ENCODE data around the gene IL4R. TPM values are rescaled to one million over a fixed set of nuclear protein-coding genes. Genes with fewer than 3 reads are reported as not detected.

IL4R gene
- total RNA-seq, 1 donor from 2014 or later = 45.7 TPM

GRCh38 chr16:27291722-27292240 is 22.0 kb upstream of the IL4R start:
- Mint-ChIP-seq H3K27me3 (ENCODE audit: unreplicated experiment) (peaks cover 7% of the 10 kb centered on the region), H3K36me3 (ENCODE audit: low read depth, unreplicated experiment) (no peaks in the 10 kb centered on the region), H3K9me3 (ENCODE audit: unreplicated experiment) (no peaks in the 10 kb centered on the region), H3K27ac (ENCODE audit: unreplicated experiment) (no peak overlapping the region), H3K4me3 (ENCODE audit: unreplicated experiment) (no peak overlapping the region), H3K4me1 (ENCODE audit: unreplicated experiment) (peaks cover 7% of the 10 kb centered on the region)
- DNase-seq (ENCODE audit: low spot score) = no peak
- TF ChIP-seq, protein P1, sequence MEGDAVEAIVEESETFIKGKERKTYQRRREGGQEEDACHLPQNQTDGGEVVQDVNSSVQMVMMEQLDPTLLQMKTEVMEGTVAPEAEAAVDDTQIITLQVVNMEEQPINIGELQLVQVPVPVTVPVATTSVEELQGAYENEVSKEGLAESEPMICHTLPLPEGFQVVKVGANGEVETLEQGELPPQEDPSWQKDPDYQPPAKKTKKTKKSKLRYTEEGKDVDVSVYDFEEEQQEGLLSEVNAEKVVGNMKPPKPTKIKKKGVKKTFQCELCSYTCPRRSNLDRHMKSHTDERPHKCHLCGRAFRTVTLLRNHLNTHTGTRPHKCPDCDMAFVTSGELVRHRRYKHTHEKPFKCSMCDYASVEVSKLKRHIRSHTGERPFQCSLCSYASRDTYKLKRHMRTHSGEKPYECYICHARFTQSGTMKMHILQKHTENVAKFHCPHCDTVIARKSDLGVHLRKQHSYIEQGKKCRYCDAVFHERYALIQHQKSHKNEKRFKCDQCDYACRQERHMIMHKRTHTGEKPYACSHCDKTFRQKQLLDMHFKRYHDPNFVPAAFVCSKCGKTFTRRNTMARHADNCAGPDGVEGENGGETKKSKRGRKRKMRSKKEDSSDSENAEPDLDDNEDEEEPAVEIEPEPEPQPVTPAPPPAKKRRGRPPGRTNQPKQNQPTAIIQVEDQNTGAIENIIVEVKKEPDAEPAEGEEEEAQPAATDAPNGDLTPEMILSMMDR (IDR thresholded peaks at IDR 0.05; ENCODE audit: unreplicated experiment) = no peak

DNA sequence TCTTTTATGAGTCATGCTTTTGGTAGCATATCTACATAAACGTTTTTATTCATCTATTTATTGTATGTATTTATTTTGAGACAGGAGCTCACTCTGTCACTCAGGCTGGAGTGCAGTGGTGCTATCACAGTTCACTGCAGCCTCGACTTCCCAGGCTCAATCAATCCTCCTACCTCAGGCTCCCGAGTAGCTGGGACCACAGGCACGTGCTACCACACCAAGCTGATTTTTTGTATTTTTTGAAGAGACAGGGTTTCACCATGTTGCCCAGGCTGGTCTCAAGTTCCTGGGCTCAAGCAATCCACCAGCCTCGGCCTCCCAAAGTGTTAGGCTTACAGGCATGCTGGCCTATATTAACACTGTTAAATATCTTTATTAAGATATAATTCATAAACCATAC is 20.4 kb upstream of the IL4R start:
- no peak overlapping the region for H3K4me3 Mint-ChIP-seq (ENCODE audit: unreplicated experiment)
- H3K36me3 Mint-ChIP-seq (ENCODE audit: low read depth, unreplicated experiment) = no peaks in the 10 kb centered on the region
- H3K27me3 Mint-ChIP-seq (ENCODE audit: unreplicated experiment) = peaks cover 3% of the 10 kb centered on the region
- H3K4me1 Mint-ChIP-seq (ENCODE audit: unreplicated experiment) = peaks cover 7% of the 10 kb centered on the region
- TF ChIP-seq, protein P1 (IDR thresholded peaks at IDR 0.05; ENCODE audit: unreplicated experiment) = no peak
- DNase-seq (ENCODE audit: low spot score) = no peak
- H3K9me3 Mint-ChIP-seq (ENCODE audit: unreplicated experiment) = no peaks in the 10 kb centered on the region
- H3K27ac Mint-ChIP-seq (ENCODE audit: unreplicated experiment) = no peak overlapping the region

- no peaks in the 10 kb centered on the region for H3K36me3 Mint-ChIP-seq (ENCODE audit: low read depth, unreplicated experiment)
- DNase-seq (ENCODE audit: low spot score) = no peak
- no peak overlapping the region for H3K27ac Mint-ChIP-seq (ENCODE audit: unreplicated experiment)
- H3K9me3 Mint-ChIP-seq (ENCODE audit: unreplicated experiment) = no peaks in the 10 kb centered on the region
- TF ChIP-seq, protein P1 (IDR thresholded peaks at IDR 0.05; ENCODE audit: unreplicated experiment) = no peak
- no peak overlapping the region for H3K4me3 Mint-ChIP-seq (ENCODE audit: unreplicated experiment)
- peaks cover 3% of the 10 kb centered on the region for H3K27me3 Mint-ChIP-seq (ENCODE audit: unreplicated experiment)
- no peaks in the 10 kb centered on the region for H3K4me1 Mint-ChIP-seq (ENCODE audit: unreplicated experiment)
Measured at GRCh38 chr16:27298132-27298531, 15.6 kb upstream of the IL4R start.

- TF ChIP-seq, protein P1 (IDR thresholded peaks at IDR 0.05; ENCODE audit: unreplicated experiment) = no peak
- Mint-ChIP-seq H3K36me3 (ENCODE audit: low read depth, unreplicated experiment) (no peaks in the 10 kb centered on the region), H3K27ac (ENCODE audit: unreplicated experiment) (no peak overlapping the region), H3K9me3 (ENCODE audit: unreplicated experiment) (no peaks in the 10 kb centered on the region), H3K4me1 (ENCODE audit: unreplicated experiment) (peaks cover 16% of the 10 kb centered on the region), H3K27me3 (ENCODE audit: unreplicated experiment) (peaks cover 3% of the 10 kb centered on the region), H3K4me3 (ENCODE audit: unreplicated experiment) (no peak overlapping the region)
- DNase-seq (ENCODE audit: low spot score) = no peak
Measured at GRCh38 chr16:27301236-27301861, 12.4 kb upstream of the IL4R start.

DNA sequence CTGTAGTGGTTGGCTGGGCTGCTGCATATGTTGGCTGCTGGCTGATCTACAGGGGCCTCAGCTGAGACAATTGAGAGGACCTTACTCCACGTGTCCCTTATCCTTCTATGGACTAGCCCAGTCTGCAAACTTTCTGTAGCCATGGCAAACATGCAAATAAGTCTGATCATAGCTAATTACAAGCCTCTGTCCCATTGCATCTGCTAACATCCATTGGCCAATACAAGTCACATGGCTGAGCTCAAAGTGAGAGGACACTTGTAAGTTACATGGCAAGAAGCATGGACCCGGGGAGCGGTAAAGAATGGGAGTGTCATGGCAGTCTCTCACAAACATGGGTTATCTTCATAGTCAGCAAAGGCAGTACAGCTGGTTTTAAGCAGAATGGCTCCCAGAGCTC is 11.6 kb upstream of the IL4R start:
- Mint-ChIP-seq H3K27me3 (ENCODE audit: unreplicated experiment) (peaks cover 3% of the 10 kb centered on the region), H3K36me3 (ENCODE audit: low read depth, unreplicated experiment) (no peaks in the 10 kb centered on the region), H3K4me1 (ENCODE audit: unreplicated experiment) (peaks cover 16% of the 10 kb centered on the region), H3K9me3 (ENCODE audit: unreplicated experiment) (no peaks in the 10 kb centered on the region), H3K27ac (ENCODE audit: unreplicated experiment) (no peak overlapping the region), H3K4me3 (ENCODE audit: unreplicated experiment) (no peak overlapping the region)
- no peak for DNase-seq (ENCODE audit: low spot score)
- TF ChIP-seq, protein P1 (IDR thresholded peaks at IDR 0.05; ENCODE audit: unreplicated experiment) = no peak
